Measurements from ENCODE around the gene CCAR1.
"Not testable (repeated sequence)": the region's sequence is repeated elsewhere in the genome, so short reads cannot be mapped to it uniquely, and the experiment has no call there.

The CCAR1 gene

DNA sequence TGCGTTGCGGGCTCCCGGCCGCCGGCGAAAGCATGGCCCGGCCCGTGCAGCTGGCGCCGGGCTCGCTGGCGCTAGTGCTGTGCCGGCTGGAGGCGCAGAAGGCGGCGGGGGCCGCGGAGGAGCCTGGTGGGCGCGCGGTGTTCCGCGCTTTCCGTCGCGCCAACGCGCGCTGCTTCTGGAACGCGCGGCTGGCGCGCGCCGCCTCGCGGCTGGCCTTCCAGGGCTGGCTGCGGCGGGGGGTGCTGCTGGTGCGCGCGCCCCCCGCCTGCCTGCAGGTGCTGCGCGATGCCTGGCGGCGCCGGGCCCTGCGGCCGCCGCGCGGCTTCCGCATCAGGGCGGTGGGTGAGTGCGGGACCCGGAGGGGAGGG is 106.5 kb downstream of the CCAR1 start:
- not testable (repeated sequence) for DNase-seq (ENCODE audit: low read depth in 3 of 3, low spot score in 1 of 3)

DNA sequence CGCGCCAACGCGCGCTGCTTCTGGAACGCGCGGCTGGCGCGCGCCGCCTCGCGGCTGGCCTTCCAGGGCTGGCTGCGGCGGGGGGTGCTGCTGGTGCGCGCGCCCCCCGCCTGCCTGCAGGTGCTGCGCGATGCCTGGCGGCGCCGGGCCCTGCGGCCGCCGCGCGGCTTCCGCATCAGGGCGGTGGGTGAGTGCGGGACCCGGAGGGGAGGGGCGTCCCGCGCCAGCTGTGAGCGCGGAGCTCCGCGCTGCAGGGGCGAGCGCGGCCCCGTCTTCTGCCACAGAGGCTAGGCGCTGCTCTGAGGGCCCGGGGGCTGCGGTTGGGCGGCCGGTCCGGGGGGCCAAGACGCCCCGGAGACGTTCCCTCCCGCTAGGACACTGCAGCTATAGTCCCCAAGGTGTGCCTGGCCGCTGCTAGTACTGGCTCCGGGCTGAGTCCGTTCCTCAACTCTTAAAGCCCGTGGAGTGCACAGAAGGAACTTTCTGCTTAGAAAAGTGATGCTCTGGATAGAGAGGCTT is 107.1 kb downstream of the CCAR1 start:
- DNase-seq (ENCODE audit: low read depth in 3 of 3, low spot score in 1 of 3) = peak in 1 of 3 donors; percentile 5

DNA sequence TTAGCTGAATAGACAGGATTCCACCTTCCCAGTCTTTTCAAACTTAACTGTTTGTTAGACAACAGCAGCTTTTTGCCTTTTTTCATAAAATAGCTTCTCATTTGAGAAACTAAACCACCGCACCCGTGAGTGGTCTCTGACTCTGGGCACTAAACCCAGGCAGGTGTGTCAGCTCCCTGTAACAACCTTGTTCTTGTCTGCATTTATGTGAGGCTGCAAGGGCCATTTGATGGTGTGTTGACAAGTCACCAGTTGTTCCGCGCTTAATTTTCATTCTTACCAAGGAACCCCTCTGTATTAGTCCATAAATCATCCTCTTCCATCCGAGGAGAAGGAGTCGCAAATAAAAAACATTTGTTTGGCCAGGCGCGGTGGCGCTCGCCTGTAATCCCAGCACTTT is 107.8 kb downstream of the CCAR1 start:
- DNase-seq (ENCODE audit: low read depth in 3 of 3, low spot score in 1 of 3) = no peak

DNA sequence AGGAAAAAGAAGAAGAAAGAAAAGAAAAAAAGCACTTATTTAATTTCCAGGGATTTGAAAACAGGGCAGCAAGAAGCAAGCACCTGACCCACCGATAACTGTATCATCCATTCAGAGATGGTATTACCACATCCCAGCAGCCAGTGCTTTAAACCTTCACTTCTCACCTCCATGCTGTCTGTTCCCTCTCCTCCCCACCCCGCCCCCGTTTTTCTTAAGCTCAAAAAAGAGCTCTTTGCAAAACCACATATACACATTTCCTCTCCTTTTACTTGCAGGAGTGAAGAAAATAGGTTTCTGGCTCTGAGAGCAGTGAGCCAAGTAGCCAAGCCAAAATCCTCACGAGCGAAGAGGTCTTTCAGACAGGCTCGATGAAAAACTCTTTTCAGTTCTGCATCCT is 108.5 kb downstream of the CCAR1 start:
- no peak for DNase-seq (ENCODE audit: low read depth in 3 of 3, low spot score in 1 of 3)

DNA sequence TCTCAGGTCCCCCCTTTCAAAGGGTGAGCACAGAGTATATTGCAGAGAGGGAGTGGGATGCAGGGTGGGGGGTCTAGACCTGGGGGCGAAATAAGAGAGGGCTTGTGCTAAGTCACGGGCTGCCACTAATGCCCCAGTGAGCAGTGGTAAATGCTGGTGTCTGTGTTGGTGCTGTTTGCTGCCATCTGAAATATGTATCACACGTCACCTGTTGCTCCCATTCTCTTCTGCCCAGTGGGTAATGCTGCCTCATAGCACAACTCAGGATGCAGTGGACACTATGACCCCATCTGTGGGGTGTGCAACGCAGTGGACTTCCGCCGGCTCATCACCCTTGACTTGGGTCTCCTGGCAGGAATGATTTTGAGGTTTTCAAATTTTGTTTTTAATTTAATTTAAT is 108.9 kb downstream of the CCAR1 start:
- DNase-seq (ENCODE audit: low read depth in 3 of 3, low spot score in 1 of 3) = no peak

DNA sequence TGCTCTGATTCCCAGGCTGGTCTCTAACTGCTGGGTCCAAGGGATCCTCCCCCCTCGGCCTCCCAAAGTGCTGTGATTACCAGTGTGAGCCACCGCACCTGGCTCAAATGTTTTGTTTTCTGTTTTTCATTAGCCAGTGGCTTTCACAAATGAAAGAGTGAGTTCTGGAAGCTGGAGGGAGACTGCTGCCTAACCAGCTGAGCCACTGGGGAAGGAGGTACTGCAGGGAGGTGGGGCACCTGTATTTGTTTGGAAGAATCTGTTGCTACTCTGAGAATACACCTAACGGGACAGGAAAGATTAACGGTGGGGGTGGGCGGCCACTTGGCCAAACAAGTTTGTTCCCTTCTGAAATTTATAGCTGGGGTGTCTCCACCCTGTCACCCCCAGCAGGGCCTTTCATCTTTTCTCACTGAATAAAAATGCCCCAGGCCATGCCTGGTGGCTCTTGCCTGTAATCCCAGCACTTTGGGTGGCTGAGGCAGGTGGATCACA is 111.0 kb downstream of the CCAR1 start:
- no peak for DNase-seq (ENCODE audit: low read depth in 3 of 3, low spot score in 1 of 3)

DNA sequence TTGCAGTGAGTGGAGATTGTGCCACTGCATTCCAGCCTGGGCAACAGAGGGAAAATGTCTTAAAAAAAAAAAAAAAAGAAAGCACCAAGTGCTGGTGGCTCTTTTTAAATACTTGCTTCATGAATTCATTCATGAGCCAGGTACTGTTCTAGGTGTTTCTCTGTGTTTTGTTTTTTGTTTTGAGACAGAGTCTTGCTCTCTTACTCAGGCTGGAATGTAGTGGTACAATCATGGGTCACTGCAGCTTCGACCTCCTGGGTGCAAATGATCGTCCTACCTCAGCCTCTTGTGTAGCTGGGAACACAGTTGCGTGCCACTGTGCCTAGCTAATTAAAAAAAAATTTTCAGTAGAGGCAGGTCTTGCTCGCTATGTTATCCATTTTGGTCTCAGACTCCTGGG is 111.6 kb downstream of the CCAR1 start:
- DNase-seq (ENCODE audit: low read depth in 3 of 3, low spot score in 1 of 3) = no peak

DNA sequence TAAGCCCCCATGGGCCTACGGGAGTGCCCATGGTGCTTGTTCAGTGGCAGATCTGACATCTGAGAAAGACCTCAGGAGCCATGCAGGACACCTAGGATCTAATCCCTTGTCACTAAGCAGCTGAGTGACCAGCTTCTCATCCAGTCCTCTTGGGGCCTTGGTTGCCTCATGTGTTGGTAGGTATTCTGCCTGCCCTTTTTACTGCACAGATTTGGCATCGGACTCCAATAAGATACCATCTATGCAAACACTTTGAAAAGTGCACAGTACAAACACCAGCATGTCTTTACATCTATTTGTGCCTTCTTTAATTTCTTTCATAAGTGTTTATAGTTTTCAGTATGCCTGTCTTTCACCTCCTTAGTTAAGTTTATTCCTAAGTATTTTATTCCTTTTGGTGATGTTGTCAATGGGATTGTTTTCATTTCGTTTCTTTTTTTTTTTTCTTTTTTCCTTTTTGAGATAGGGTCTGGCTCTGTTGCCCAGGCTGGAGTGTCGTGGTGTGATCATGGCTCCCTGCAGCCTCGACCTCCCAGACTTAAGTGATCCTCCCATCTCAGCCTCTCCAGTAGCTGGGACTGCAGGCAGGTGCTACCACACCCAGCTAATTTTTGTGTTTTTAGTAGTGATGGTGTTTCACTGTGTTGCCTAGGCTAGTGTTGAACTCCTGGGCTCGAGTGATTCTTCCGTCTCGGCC is 116.7 kb downstream of the CCAR1 start:
- DNase-seq (ENCODE audit: low read depth in 3 of 3, low spot score in 1 of 3) = no peak

DNA sequence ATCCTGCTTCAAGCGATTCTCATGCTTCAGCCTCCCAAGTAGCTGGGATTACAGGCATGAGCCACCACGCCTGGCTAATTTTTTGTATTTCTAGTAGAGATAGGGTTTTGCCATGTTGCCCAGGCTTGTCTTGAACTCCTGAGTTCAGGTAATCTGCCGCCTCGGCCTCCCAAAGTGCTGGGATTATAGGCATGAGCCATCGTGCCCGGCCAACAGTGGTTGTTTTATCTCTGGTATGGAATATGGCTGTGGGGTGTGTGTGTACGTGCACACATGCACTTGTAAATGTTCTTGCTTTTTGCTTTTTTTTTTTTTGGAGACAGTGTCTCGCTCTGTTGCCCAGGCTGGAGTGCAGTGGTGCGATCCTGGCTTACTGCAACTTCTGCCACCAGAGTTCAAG is 119.6 kb downstream of the CCAR1 start:
- not testable (repeated sequence) for DNase-seq (ENCODE audit: low read depth in 3 of 3, low spot score in 1 of 3)

Measured in stimulated activated CD4-positive, alpha-beta T cell treated with anti-CD3 and anti-CD28 coated beads, TNF-alpha, amount 100 ng/mL, for 1 hour (primary cell).